K562 (cell line): ENCODE data around the gene PNPLA2. TPM values are rescaled to one million over a fixed set of nuclear protein-coding genes. Genes with fewer than 3 reads are reported as not detected.

ENCODE experiments used
- ATAC-seq: fragments of 200-7000 bp; cut with Tn5 transposase; 3 replicates; pipeline ENCODE4 v1.9.1; 2020; ENCODE audit warnings: moderate library complexity
- BruUV-seq: library from RNA; stranded (reverse); fragments of 400-500 nt; replicated peaks from 2 replicates; lab custom pipeline; 2021; lab: Mats Ljungman, UMichigan
- CTCF ChIA-PET: fragments of 300-600 bp; formaldehyde crosslinking; extraction: SDS; loops from one replicate; lab custom pipeline; 2021; ENCODE audit warnings: low intra/inter-chr PET ratio; lab: Yijun Ruan, JAX
- POLR2A ChIA-PET: fragments of 300-600, 350-650 bp; sonication (Branson Sonifier 250); formaldehyde crosslinking; extraction: SDS; loops from one replicate; lab custom pipeline; 2021; ENCODE audit warnings: antibody characterized with exemption, inconsistent platforms; lab: Yijun Ruan, JAX
- DNase-seq, 4 experiments: peaks; one replicate each; pipeline versions ENCODE4 v3.0.0 to v3.0.0-alpha.2; 2011 to 2018; ENCODE audit warnings: low spot score in 3 of 4, mixed read lengths in 3 of 4; ENCODE audit errors: extremely low read depth in 1 of 4
- FAIRE-seq: peaks from 2 replicates; lab custom pipeline; 2011; peaks lifted over from hg19 to GRCh38; lab: Jason Lieb, UNC
- H2AFZ ChIP-seq: 2 replicates; pipeline ENCODE4 v1.6.0; 2011; ENCODE audit warnings: low read depth, low read length, control low read depth, inconsistent platforms
- H3K27ac ChIP-seq: fragments of 200-600 bp; 3 replicates; pipeline ENCODE4 v1.8.0; 2011; ENCODE audit warnings: low read depth, mild to moderate bottlenecking, control low read depth, inconsistent platforms, low read length, moderate library complexity, mixed read lengths; ENCODE audit errors: extremely low read depth
- H3K27me3 ChIP-seq, 2 experiments: fragments of 300-600 bp in 1 of 2; 2 replicates in 1 of 2; 3 replicates in 1 of 2; pipeline versions ENCODE4 v1.6.0 to v1.8.0; 2011; ENCODE audit warnings: inconsistent platforms in 2 of 2, low read length in 2 of 2, mild to moderate bottlenecking in 1 of 2, mixed read lengths in 1 of 2, moderate library complexity in 1 of 2; ENCODE audit not compliant: control insufficient read depth in 2 of 2, insufficient read depth in 2 of 2
- H3K36me3 ChIP-seq: fragments of 300-600 bp; 3 replicates; pipeline ENCODE4 v1.8.0; 2011; ENCODE audit warnings: mild to moderate bottlenecking, low read length, inconsistent platforms; ENCODE audit not compliant: control insufficient read depth, insufficient read depth
- H3K4me1 ChIP-seq, 2 experiments: fragments of 200-600 bp in 1 of 2; replicated peaks in 1 of 2; 2 replicates in 1 of 2; 3 replicates in 1 of 2; pipeline versions ENCODE4 v1.5.1 to v1.8.0; 2011; ENCODE audit warnings: inconsistent platforms in 2 of 2, low read length in 2 of 2, mild to moderate bottlenecking in 1 of 2, mixed read lengths in 1 of 2, moderate library complexity in 1 of 2; ENCODE audit not compliant: control insufficient read depth in 2 of 2, insufficient read depth in 2 of 2
- H3K4me2 ChIP-seq: 2 replicates; pipeline ENCODE4 v1.6.1; 2011; ENCODE audit warnings: low read length, control low read depth, inconsistent platforms, mixed read lengths; ENCODE audit not compliant: insufficient read depth
- H3K4me3 ChIP-seq: fragments of 200-600 bp; sonication (generic), shearing (Covaris generic); 2 replicates; pipeline ENCODE4 v1.5.1; 2016; ENCODE audit warnings: control low read depth, inconsistent platforms
- H3K79me2 ChIP-seq: fragments of 200-600 bp; 3 replicates; pipeline ENCODE4 v1.8.0; 2011; ENCODE audit warnings: low read length, inconsistent platforms; ENCODE audit not compliant: control insufficient read depth, insufficient read depth
- H3K9ac ChIP-seq, 2 experiments: 2 replicates each; pipeline versions ENCODE4 v1.6.0 to v1.6.1; 2011; ENCODE audit warnings: low read depth in 2 of 2, low read length in 2 of 2, control low read depth in 1 of 2, inconsistent platforms in 1 of 2, mild to moderate bottlenecking in 1 of 2, mixed read lengths in 1 of 2; ENCODE audit not compliant: insufficient read depth in 1 of 2
- H3K9me1 ChIP-seq: one replicate; pipeline ENCODE4 v1.6.0; 2011; ENCODE audit warnings: inconsistent platforms, mild to moderate bottlenecking, low read length, moderate library complexity; ENCODE audit not compliant: control insufficient read depth, insufficient read depth
- H3K9me3 ChIP-seq: replicated peaks from 2 replicates; pipeline ENCODE4 v1.5.1; 2011; ENCODE audit warnings: low read depth, low read length, inconsistent platforms; ENCODE audit not compliant: control insufficient read depth, insufficient read depth
- H4K20me1 ChIP-seq: replicated peaks from 2 replicates; pipeline ENCODE4 v1.6.1; 2011; ENCODE audit warnings: low read length, inconsistent platforms, mixed read lengths; ENCODE audit not compliant: control insufficient read depth, insufficient read depth
- BRF1 ChIP-seq: IDR thresholded peaks from 3 replicates; pipeline ENCODE4 v1.6.1; 2011; ENCODE audit warnings: borderline replicate concordance, mild to moderate bottlenecking; ENCODE audit not compliant: insufficient read length; ENCODE audit errors: extremely low read depth
- CBFA2T2 ChIP-seq: fragments of 450-650 bp; conservative IDR thresholded peaks from 2 replicates; pipeline ENCODE4 v1.6.1; 2017; ENCODE audit warnings: mild to moderate bottlenecking
- DEAF1 ChIP-seq: fragments of 450-650 bp; formaldehyde crosslinking; IDR thresholded peaks from 2 replicates; pipeline ENCODE4 v1.4.0; 2020; ENCODE audit warnings: mild to moderate bottlenecking, moderate library complexity
- E2F5 ChIP-seq: sonication (generic); formaldehyde crosslinking; IDR thresholded peaks from 2 replicates; pipeline ENCODE4 v1.8.0; 2022; ENCODE audit warnings: mild to moderate bottlenecking, missing genetic modification reagents
- HNRNPL ChIP-seq: fragments of 200-400 bp; formaldehyde crosslinking; IDR thresholded peaks from 2 replicates; pipeline ENCODE4 v1.6.1; 2017; ENCODE audit warnings: low read depth, mild to moderate bottlenecking, low read length
- JUNB ChIP-seq: fragments of 450-650 bp; formaldehyde crosslinking; conservative IDR thresholded peaks from 2 replicates; pipeline ENCODE4 v1.4.0; 2020; ENCODE audit warnings: mild to moderate bottlenecking
- KDM1A ChIP-seq, 2 experiments: fragments of 450-650 bp; IDR thresholded peaks; 2 replicates each; pipeline ENCODE4 v1.6.1; 2016; ENCODE audit warnings: mild to moderate bottlenecking in 2 of 2
- L3MBTL2 ChIP-seq: fragments of 450-650 bp; IDR thresholded peaks from 2 replicates; pipeline ENCODE4 v1.6.1; 2016; ENCODE audit warnings: mild to moderate bottlenecking, moderate library complexity
- MCM2 ChIP-seq: fragments of 450-650 bp; IDR thresholded peaks from 2 replicates; pipeline ENCODE4 v1.6.1; 2017; ENCODE audit warnings: low read depth, mild to moderate bottlenecking
- NEUROD1 ChIP-seq: fragments of 150-350 bp; IDR thresholded peaks from 2 replicates; pipeline ENCODE4 v1.6.1; 2014; ENCODE audit warnings: borderline replicate concordance, low read length, low read depth; ENCODE audit not compliant: partially characterized antibody
- NFXL1 ChIP-seq: fragments of 450-650 bp; formaldehyde crosslinking; IDR thresholded peaks from 2 replicates; pipeline ENCODE4 v1.4.0; 2021; ENCODE audit warnings: mild to moderate bottlenecking
- PKNOX1 ChIP-seq: fragments of 450-650 bp; IDR thresholded peaks from 2 replicates; pipeline ENCODE4 v1.6.1; 2016
- RB1 ChIP-seq: fragments of 450-650 bp; IDR thresholded peaks from 2 replicates; pipeline ENCODE4 v1.6.1; 2017; ENCODE audit warnings: low read depth, mild to moderate bottlenecking
- RBFOX2 ChIP-seq: fragments of 200-400 bp; formaldehyde crosslinking; IDR thresholded peaks from 2 replicates; pipeline ENCODE4 v1.6.1; 2017; ENCODE audit warnings: low read depth, mild to moderate bottlenecking, low read length, moderate library complexity
- XRCC5 ChIP-seq: fragments of 200-400 bp; formaldehyde crosslinking; IDR thresholded peaks from 2 replicates; pipeline ENCODE4 v1.6.1; 2017; ENCODE audit warnings: low read depth, mild to moderate bottlenecking, low read length
- ZFP1 ChIP-seq: fragments of 450-650 bp; formaldehyde crosslinking; IDR thresholded peaks from 2 replicates; pipeline ENCODE4 v1.4.0; 2020; ENCODE audit warnings: mild to moderate bottlenecking, mixed read lengths
- ZNF408 ChIP-seq: fragments of 250-450 bp; sonication (Bioruptor Pico); IDR thresholded peaks from 2 replicates; pipeline ENCODE4 v1.4.0; 2020; ENCODE audit warnings: low read depth, mild to moderate bottlenecking, moderate library complexity
- ZNF444 ChIP-seq: fragments of 250-450 bp; sonication (Bioruptor Pico); IDR thresholded peaks from 2 replicates; pipeline ENCODE4 v1.4.0; 2020; ENCODE audit warnings: mild to moderate bottlenecking, moderate library complexity
- ZNF507 ChIP-seq: conservative IDR thresholded peaks from 2 replicates; pipeline ENCODE4 v1.6.1; 2017; ENCODE audit warnings: missing genetic modification characterization, missing compliant biosample characterization
- WGBS: fragments of 100-300 bp; shearing (Covaris generic); methylation state at CpG from one replicate; pipeline ENCODE4 v1.1.6; 2016; ENCODE audit warnings: low coverage, mixed read lengths; ENCODE audit not compliant: insufficient coverage; ENCODE audit errors: missing lambda C conversion rate; 5-methylcytosine and 5-hydroxymethylcytosine counted together
- in situ Hi-C: fragments of 300-500 bp; cut with MboI; formaldehyde crosslinking; loops from 4 replicates; pipeline ENCODE4 v1.15.0; 2018; ENCODE audit warnings: inconsistent platforms, mixed read lengths
- intact Hi-C: fragments of 100-400 bp; cut with micrococcal nuclease; formaldehyde crosslinking; loops from 2 replicates; pipeline ENCODE4 v1.14.2; 2022
- polyA plus RNA-seq, 8 experiments: library from polyadenylated mRNA; depleted of rRNA in 4 of 8; stranded (reverse) in 5 of 8; unstranded in 3 of 8; fragments of >200 nt; fragmentation: Nextera tagmentation in 2 of 8; fragmentation: Illumina TruSeq in 1 of 8; extraction: Ambion mirVana in 2 of 8; extraction: Trizol in 1 of 8; gene quantifications; 2 replicates each; pipeline versions ENCODE4 v1.2.1 to v1.2.3, GENCODE V29; 2011 to 2014; ENCODE audit warnings: inconsistent platforms in 1 of 8, missing spikeins in 1 of 8
- total RNA-seq, 7 experiments: library from RNA; depleted of rRNA in 6 of 7; stranded (reverse); fragments of >200 nt in 6 of 7; fragmentation: Illumina TruSeq in 2 of 7; extraction: Trizol in 2 of 7; gene quantifications; 2 replicates each; pipeline versions ENCODE4 v1.2.1 to v1.2.3, GENCODE V29; 2011 to 2021; ENCODE audit warnings: low replicate concordance in 1 of 7

The PNPLA2 gene
- total and polyA plus RNA-seq, 9 of the 15 experiments (the other 6 are each of a cell fraction or from before 2014, with no cell fraction given), result 0.39 to 87.1 (median 8.4) TPM

GRCh38 chr11:815675-816432 is 2.9 kb upstream of the PNPLA2 start:
- Histone ChIP-seq H3K9ac (peak overlapping the region in 1 of 2 experiments; percentile 22; a peak in 1 of 4 replicates), H3K36me3 (peaks cover 39% of the 10 kb centered on the region), H3K9me1 (peaks cover 6% of the 10 kb centered on the region), H3K27me3 (no peaks in the 10 kb centered on the region), H3K4me3 (no peak overlapping the region), H2AFZ (no peak overlapping the region), H3K79me2 (peaks cover 43% of the 10 kb centered on the region), H3K4me1 (peaks cover 25 to 64% of the 10 kb centered on the region in 2 experiments; a peak in 4 of 5 replicates), H3K27ac (no peak overlapping the region; the same call in 2 of the 3 replicates), H3K9me3 (no peaks in the 10 kb centered on the region), H3K4me2 (no peak overlapping the region), H4K20me1 (peaks cover 25% of the 10 kb centered on the region)
- in situ Hi-C loops (no loop called here), intact Hi-C loops (no loop called here)
- 69% methylated on average over 9 of the region's 11 CpGs for WGBS
- POLR2A ChIA-PET, result interaction anchor here (0.8 to 5.2 kb wide), 6 partner anchors 9 to 26 kb away, joined by 3 to 36 read pairs (median 6); partner anchors contain the start of genes CEND1, POLR2L and TSPAN4
- CTCF ChIA-PET, result no interaction called here
- no peak for DNase-seq
- no peak for ATAC-seq
- FAIRE-seq, result no peak
- no TSS peak for BruUV-seq
- TF ChIP-seq RBFOX2, result peak; percentile 41; the same call in 1 of the 2 replicates
- no peak for TF ChIP-seq NFXL1 (CRISPR knock-in tag)
- TF ChIP-seq ZNF408 (CRISPR knock-in tag), result no peak
- no peak for TF ChIP-seq RB1
- no peak for TF ChIP-seq E2F5 (CRISPR knock-in tag)
- peak; percentile 35; the same call in 1 of the 2 replicates for TF ChIP-seq PKNOX1
- no peak for TF ChIP-seq ZNF444 (CRISPR knock-in tag)
- no peak for TF ChIP-seq CBFA2T2
- no peak for TF ChIP-seq ZNF507 (tag)
- TF ChIP-seq L3MBTL2, result no peak
- TF ChIP-seq NEUROD1, result no peak
- TF ChIP-seq JUNB (CRISPR knock-in tag), result no peak
- TF ChIP-seq XRCC5, result no peak
- TF ChIP-seq DEAF1, result no peak
- TF ChIP-seq HNRNPL, result no peak
- TF ChIP-seq KDM1A (IDR thresholded peaks at IDR 0.05), result no peak
- no peak for TF ChIP-seq ZFP1
- no peak for TF ChIP-seq BRF1
- TF ChIP-seq MCM2, result no peak
